Activated CD8-positive, alpha-beta memory T cell treated with anti-CD3 and anti-CD28 coated beads, Interleukin-2, amount 50 U/mL, for 1 hour (primary cell): Measurements from ENCODE around the gene TRMU.
"Not testable (repeated sequence)": the region's sequence is repeated elsewhere in the genome, so short reads cannot be mapped to it uniquely, and the experiment has no call there.

Experiments
- DNase-seq: peaks from one replicate; pipeline ENCODE4 v3.0.0-alpha.2; 2020; ENCODE audit errors: extremely low read depth

TRMU gene

DNA sequence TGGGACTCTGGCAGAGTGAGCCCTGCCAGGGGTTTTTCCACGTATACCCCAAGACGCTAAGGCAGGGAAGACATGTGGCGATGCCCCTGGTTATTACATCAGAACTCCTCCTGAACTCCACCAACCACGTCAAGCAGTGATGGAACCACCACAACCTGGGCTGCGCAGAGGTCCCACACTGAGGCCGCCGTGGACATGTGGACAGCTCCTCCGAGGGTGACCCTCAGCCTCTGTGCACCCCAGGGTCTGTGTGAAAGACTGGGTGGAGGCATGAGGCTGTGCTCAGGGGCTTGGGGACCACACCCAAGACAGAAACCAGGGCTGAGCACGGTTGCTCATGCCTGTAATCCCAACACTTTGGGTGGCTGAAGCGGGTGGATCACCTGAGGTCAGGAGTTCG, 52.2 kb downstream of the TRMU start:
- DNase-seq: no peak

DNA sequence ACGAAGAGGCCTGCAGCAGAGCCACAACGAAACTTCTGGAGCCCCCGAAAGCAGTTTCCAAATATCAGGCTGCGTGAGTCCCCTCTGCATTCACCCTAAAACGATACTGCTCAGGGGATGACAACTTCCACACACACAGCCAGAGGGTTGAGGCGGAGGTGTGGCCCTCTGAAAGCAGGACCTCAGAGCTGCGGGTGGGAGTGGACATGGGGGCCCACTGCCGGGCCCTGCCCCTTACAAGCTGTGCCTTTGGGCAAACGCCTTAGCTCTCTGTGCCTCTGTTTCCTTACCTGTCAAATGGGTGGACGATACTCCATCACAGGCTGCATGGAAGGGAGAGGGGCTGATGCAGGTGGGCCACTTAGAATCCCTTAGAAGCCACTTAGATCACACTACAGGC, 53.1 kb downstream of the TRMU start:
- no peak for DNase-seq

DNA sequence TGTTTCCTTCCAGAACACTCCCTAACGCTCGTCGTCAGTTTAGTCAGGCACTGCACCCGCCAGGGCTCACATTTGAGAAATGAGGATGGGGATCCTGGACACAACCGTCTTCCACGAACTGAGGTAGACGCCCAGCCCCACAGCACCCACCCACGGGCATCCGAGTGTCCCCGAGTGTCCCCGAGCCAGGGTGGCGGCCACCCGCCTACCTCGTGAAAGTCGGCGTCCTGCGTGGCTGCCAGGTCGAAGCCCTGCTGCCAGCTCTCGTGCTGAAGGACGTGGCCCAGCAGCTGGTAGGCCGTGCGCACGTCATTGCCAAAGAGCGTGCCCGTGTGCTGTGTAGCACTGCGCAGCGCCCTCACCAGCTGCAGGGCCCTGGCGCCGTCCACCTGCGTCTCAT, 53.6 kb downstream of the TRMU start:
- DNase-seq: no peak

DNA sequence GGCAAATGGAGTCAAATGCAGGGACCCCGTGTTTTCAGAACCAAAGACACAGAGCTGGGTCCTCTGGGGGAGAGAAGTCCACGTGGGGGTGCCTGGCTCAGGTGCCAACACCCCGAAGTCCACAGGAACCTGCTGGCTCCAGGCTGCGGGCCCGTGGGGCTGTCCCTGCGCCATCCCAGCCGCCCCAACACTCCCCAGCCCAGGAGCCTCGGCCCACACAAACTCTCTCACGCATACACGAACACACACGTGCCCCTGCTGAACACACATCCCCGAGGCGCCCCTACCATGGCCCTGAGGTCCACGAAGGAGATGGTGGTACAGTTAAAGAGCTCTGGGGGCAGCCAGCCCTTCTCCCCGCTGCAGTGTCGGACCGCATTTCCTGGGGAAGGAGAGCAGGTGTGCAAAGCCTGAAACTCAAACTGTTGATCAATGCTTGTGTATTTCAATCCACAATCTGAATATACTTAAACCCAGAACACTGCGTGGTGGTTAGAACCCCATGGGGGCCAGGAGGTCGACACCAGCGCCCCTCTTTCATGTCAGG, 54.7 kb downstream of the TRMU start:
- DNase-seq: no peak

DNA sequence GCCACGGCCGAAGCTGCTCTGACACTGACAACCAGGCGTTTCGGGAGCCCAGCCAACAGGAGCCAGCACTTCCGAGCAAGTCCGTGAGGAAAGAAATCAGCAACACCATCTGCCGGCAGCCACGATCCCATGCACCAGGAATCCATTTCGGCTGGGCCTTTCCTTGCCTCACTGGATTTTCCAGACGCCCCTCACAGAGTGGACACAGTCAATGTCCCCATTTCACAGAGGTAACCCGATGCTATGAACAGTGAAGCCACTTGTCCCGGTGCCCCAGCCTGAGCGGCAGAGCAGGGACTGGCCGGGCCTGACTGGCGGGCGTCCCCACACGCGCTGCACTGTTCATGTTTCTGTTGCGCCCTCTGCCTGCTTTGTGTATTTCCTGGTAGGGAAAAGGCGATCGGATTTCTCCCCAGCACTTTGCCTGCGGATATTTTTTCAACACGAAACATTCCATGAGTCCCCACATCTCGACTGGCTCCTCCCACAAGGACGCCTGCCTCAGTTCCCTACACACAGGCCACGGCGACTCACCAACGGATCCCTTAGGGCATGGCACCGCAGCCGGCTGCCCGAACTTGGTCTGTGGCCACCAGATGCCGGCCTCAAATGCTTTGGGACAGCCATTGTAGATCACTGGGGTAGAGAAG, 55.3 kb downstream of the TRMU start:
- no peak for DNase-seq

DNA sequence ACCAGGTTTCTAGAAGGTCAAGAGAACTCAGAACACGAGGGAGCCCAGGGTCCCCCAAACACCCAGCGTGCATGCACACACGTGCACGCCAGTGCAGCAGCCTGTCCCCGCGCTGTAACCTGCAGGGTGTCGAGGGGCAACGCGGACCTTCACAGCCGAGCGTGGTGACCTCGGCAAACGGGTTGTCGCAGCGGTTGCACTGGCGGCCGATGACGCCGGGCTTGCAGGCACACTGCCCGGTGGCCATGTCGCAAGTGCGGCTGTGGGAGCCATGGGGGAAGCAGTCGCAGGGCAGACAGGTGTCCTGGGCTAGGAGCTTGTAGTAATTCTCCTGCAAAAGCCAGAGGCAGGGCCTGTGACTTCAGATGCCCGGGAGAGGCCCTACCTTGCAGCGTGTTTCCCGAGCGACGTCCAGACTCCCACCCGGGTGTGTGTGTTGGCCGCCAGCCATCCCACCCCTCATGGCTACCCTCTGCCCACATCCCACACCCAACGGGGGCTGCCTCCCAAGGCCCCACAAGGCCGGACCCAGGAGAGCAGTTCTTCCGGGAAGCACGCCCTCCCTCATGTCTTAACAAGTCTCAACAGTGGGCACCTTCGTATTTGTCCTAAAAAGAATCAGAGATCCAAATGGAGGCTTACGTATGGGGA, 56.1 kb downstream of the TRMU start:
- DNase-seq: no peak

DNA sequence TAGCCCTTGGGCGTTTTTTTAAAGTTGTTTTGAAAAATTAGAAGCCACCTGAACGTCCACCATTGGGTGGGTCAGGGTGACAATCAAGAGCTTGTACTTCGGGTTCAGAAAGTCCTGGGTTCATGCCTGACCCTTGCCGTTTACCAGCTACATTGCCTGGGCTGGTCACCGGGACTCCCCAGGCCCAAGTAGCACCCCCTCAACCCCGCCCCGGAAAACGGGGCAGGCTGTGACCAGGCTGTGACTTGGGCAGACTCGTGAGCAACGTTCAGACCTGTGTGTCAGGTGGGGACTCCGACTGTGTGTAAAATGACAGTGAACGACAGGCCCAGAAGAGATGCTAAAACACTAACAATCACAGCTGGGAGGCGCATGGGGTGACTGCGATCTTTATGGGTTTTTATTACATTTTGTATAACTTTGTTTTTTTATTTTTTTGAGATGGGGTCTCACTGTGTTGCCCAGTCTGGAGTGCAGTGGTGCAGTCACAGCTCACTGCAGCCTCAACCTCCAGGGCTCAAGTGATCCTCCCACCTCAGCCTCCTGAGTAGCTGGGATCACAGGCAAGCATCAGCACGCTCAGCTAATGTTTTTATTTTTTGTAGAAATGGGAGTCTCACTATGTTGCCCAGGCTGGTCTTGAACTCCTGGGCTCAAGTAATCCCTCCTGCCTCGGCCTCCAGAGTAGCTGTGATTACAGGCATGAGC, 56.8 kb downstream of the TRMU start:
- DNase-seq: no peak

DNA sequence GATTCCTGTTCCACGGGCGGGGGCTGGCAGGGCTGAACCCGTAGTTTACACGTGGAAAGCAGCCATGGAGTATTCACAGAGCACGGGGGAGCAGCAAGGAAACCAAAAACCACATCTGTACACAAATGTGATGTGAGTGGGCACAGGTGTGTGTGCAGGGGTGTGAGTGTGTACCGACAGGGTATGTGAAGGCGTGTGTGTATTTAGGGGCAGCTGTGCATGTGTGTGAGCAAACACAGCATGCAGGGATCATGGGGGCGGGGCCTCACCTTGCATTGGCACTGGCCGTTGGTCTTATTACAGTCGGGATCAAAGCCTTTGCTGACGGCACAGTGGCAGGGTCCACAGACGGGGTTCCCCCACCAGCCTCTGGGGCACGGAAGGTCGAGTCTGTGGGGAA, 58.4 kb downstream of the TRMU start:
- no peak for DNase-seq

DNA sequence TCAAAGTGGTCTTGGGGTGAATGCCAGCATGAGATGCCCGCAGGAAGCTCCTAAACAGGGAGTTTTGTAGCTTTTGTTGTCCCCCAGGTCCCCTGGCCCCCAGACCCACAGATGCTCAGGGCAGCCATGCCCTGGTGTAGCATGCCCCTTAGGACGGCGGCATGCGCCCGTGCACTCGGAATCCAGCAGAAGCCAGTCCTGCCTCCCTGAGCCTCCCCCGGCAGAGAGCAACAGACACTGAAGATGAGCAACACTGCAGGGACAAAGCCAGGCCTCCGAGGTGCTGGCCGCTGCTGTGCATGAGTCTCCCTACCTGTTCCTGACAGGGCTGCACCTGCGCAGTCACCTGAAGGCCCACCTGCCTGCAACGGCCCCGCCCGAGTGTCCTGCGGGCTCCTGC, 59.1 kb downstream of the TRMU start:
- DNase-seq: no peak

DNA sequence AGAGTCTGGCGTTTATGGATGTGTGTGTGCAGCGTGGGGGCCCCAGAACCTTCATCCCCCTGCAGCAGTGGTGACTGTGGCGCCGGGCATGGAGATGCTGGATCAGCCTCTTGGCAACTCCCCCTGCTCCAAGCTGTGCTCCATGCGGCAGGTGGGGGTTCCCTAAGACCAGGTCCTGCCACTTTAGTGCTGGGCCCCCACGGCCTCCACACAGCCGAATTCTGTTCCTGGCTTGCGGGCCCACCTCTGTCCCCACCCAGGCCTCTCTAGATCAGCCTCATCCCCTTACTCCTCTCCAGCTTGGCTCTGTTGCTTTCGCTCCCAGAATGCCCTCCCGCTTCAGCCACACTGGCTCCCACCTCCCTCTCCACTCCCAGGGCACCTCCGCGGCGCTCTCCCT, 59.6 kb downstream of the TRMU start:
- DNase-seq: no peak

DNA sequence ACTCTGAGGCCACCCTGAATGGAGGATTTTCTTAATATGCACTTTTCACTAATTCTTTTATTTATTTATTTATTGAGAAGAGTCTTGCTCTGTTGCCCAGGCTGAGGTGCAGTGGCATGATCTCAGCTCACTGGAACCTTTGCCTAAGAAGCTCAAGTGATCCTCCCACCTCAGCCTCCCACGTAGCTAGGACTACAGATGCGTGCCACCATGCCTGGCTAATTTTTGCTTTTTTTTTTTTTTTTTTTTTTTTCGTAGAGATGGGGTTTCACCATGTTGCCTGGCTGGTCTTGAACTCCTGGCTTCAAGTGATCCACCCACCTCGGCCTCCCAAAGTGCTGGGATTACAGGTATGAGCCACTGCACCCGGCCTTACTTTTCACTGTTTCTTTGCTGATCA, 61.5 kb downstream of the TRMU start:
- not testable (repeated sequence) for DNase-seq

DNA sequence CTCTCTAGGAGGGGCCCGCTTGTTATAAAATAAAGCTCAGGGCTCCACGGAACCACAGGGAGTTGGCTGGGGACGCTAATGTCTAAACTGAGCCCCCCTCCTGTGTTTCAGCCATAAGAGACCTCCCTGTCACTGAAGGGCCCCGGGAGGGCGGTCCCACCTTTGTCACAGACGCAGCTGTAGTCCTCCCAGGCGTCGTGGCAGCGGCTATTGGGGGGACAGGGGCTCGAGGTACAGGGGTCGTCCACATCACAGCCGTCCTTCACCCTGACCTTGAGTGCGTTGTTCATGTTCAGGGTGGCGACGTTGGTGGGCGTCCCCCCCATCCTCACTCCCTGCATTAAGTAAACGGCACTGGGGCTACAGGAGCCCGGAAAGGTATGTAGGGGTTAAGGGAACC, 62.0 kb downstream of the TRMU start:
- DNase-seq: no peak

DNA sequence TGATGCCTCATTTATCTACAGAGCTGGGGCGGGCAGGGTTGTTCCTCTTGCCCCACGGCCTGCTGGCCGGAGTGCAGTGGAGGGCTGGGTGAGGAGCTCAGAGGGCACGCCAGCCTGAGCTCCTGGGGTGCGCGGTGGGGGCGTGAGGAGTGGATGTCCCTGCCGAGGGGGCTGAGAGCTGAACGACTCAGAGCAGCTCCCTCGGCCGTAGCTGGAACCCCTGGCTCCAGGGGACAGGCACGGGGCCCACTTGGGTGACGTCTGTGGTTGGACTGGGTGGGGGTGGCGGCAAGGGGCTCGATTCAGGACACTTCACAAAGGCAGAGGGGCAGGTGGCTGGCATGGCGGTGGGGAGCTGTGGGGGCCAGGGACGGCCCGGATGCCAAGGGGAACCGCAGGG, 62.4 kb downstream of the TRMU start:
- DNase-seq: no peak

DNA sequence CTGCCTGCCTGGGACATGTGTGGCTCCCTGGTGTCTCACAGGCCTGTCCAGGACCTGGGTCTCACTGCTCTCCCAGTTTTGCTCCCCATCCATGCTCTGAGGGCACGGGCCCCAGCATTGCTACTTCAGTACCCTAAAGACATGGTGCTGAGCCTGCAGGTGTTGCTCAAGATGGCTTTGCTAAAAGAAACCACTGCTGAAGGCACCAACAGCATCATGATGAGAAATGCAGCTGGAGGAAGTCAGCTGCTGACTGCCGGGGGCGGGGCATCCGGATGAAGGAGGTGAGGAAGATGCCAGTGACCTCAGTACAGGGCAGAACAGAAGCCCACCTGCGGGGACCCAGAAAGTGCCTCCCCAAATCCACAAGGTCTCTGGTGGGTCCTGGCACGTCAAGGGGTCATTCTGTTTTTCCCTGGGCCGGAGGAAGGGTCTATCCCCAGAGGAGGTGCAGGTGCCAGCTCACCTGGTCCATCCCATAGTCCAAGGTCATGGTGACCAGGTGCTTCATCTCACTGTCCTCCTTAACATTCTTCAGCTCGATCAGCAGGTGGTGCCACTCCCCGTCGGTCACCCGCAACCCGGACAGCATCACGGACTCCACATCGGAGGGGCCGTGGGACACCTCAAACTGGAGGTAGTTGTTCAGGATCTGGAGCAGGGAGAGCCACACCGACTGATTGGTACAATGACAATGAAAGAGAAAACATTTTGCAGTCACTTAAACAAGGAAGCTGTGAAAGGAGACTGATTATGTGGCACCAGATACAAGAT, 63.9 kb downstream of the TRMU start:
- no peak for DNase-seq

DNA sequence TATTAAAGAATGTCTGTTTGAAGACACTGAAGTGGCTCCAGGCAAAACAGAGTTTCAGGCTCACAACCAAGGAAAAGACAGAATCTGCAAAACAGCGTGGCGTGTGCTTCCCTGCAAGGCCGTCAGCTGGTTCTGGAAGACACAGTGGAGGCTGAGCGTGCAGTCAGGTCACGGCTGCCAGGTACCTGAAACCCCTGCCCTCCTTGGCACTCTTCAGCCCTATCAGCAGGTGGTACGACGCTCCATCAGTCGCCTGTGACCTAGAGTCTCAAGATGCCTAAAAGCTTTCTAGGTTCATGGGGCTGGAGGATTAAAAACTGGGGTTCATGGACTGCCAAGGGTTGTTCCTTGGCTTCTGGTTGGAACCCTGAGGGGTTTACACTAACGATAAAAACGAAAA, 65.9 kb downstream of the TRMU start:
- no peak for DNase-seq

DNA sequence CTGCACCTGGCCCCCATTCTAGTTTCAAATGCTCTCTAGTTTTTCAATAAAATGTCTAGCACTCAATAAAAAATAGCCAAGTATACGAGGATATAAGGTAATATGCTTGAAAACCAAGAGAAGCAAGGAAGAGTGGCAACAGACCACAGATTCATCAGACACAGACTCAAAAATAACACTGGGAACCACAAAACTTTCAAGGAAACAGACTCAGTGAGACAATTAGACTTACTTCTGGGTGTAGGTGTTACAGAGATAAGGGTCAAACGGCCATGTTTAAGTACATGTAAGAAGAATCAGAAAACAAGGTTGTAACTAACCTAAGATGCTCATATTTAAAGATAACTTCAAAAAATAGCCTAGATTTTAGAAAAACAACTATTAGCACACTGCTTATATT, 67.0 kb downstream of the TRMU start:
- DNase-seq: no peak

DNA sequence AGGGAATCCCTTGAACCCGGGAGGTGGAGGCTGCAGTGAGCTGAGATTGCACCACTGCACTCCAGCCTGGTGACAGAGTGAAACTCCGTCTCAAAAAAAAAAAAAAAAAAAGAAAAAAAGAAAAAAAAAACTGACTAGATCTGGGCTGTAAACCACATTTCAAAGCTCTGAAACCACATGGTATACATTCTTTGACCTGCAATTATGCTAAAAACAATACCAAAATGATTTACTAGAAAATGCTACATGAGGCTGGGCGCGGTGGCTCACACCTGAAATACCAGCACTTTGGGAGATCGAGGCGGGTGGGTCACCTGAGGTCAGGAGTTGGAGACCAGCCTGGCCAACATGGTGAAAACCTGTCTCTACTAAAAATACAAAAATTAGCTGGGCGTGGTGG, 68.4 kb downstream of the TRMU start:
- DNase-seq: not testable (repeated sequence)

DNA sequence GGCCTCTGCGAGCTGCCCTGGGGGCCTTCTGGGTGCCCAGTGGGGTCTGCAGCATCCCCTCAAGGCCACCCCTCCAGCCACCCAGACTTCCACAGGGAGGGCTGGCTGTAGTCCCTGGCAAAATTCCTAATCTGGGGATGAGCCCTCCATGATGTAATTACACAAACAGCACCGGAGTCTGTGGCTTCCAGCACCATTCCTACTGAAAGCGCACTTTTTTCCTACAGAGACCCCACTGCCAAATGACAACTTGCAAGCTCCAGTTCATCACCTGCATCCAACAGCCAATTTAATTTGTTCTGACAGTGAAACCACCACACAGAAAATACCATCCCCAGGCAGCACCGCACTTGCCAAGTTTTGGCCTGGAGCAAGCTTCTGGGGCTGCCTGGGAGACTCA, 70.4 kb downstream of the TRMU start:
- no peak for DNase-seq

DNA sequence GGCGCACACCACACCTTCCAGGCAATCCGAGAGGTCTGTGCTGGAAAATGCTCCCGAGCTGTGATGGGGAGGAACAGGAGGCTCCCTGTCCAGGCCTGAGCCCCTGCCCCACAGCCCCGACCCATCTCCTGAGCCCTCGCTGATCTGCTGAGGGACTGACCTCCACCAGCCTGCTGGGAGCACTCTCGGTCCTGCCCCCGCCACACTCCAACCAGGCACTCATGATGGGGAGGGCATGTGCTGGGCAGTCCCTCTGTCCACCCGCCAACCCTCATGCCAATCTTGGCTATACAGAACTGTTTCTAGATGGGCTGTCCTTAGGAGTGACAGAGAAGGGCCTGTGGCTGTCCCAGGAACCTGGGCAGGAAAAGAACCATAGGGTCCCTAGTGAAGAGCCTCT, 70.8 kb downstream of the TRMU start:
- no peak for DNase-seq

DNA sequence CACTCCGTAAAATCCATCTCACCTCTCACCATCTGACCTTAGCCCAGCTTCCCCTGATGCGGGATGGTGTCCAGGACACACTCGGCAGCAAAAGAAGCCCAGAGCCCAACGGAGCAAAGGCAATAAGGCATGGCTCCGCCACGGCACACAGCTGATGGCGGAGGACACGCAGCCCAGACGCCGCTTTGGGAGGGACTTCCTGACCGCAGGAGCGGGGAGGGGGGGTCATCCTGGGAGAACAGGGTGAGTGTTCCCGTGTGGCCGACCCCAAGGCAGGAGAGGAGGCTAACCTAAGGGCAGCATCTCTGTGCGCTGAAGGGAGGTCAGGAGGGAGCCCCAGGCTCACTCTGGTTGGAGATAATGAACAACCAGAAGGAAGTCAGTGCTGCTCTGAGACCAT, 71.3 kb downstream of the TRMU start:
- DNase-seq: no peak
